EL (cell line): ENCODE measurements around the gene SUSD5.

Experiments used
- DNase-seq: peaks from one replicate; pipeline ENCODE4 v3.0.0-alpha.2; 2016

The SUSD5 gene

GRCh38 chr3:33218446-33219174, at the start of gene SUSD5:
TSS of gene SUSD5 (minus strand) at chr3:33218810. CDS start at chr3:33218797, 13 bp downstream.
- DNase-seq = peak; percentile 68

- DNase-seq = no peak
Measured at GRCh38 chr3:33260104-33260503, 41.5 kb upstream of the SUSD5 start.

GRCh38 chr3:33256249-33256648, 37.6 kb upstream of the SUSD5 start:
- no peak for DNase-seq

GRCh38 chr3:33250712-33251111, 32.1 kb upstream of the SUSD5 start:
- DNase-seq = peak; percentile 2

- no peak for DNase-seq
Measured at GRCh38 chr3:33246786-33247185, 28.2 kb upstream of the SUSD5 start.

GRCh38 chr3:33240261-33240660, 21.7 kb upstream of the SUSD5 start:
- no peak for DNase-seq

GRCh38 chr3:33238923-33239322, 20.3 kb upstream of the SUSD5 start:
- no peak for DNase-seq

GRCh38 chr3:33237439-33237838, 18.8 kb upstream of the SUSD5 start:
- DNase-seq = no peak

- DNase-seq = no peak
Measured at GRCh38 chr3:33236005-33236404, 17.4 kb upstream of the SUSD5 start.

GRCh38 chr3:33233884-33234283, 15.3 kb upstream of the SUSD5 start:
- DNase-seq = no peak

- DNase-seq = no peak
Measured at GRCh38 chr3:33231756-33232465, 13.3 kb upstream of the SUSD5 start.

- DNase-seq = no peak
Measured at GRCh38 chr3:33229947-33230346, 11.3 kb upstream of the SUSD5 start.

GRCh38 chr3:33229066-33229465, 10.5 kb upstream of the SUSD5 start:
- DNase-seq = no peak

- no peak for DNase-seq
Measured at GRCh38 chr3:33221241-33221640, 2.6 kb upstream of the SUSD5 start.

GRCh38 chr3:33219175-33219487, 521 bp upstream of the SUSD5 start:
- no peak for DNase-seq

GRCh38 chr3:33217866-33218445, 654 bp downstream of the SUSD5 start:
- DNase-seq = peak; percentile 42

- no peak for DNase-seq
Measured at GRCh38 chr3:33215739-33216138, 2.9 kb downstream of the SUSD5 start.

- DNase-seq = peak; percentile 13
Measured at GRCh38 chr3:33212406-33212805, 6.2 kb downstream of the SUSD5 start.

GRCh38 chr3:33211444-33211843, 7.2 kb downstream of the SUSD5 start:
- peak; percentile 91 for DNase-seq

GRCh38 chr3:33209357-33209756, 9.3 kb downstream of the SUSD5 start:
- no peak for DNase-seq

- no peak for DNase-seq
Measured at GRCh38 chr3:33202711-33203457, 15.7 kb downstream of the SUSD5 start.

GRCh38 chr3:33201195-33201594, 17.4 kb downstream of the SUSD5 start:
- DNase-seq = no peak

GRCh38 chr3:33196538-33196937, 22.1 kb downstream of the SUSD5 start:
- no peak for DNase-seq

GRCh38 chr3:33194303-33194702, 24.3 kb downstream of the SUSD5 start:
- DNase-seq = no peak
